Measurements from ENCODE around the gene ERF. TPM values are rescaled to one million over a fixed set of nuclear protein-coding genes. Genes with fewer than 3 reads are reported as not detected.

The ERF gene
- polyA plus RNA-seq, 12 donors: 27.1 to 66.4 (median 32.7) TPM; not detected in 1

- peak; percentile 96 for DNase-seq
Measured at GRCh38 chr19:42217520-42218437, 37.1 kb downstream of the ERF start, which contains the start of gene DEDD2. TSS of gene DEDD2 (minus strand) at chr19:42217677. CDS start at chr19:42217007, 670 bp downstream.

- peak; percentile 25 for DNase-seq
Measured at GRCh38 chr19:42216653-42217519, 38.0 kb downstream of the ERF start.

GRCh38 chr19:42214810-42215485 lies 40.0 kb downstream of the ERF start:
- no peak for DNase-seq

- no peak for DNase-seq
Measured at GRCh38 chr19:42212886-42213285, 42.0 kb downstream of the ERF start.

- DNase-seq: no peak
Measured at GRCh38 chr19:42208612-42209011, 46.3 kb downstream of the ERF start.

- DNase-seq: no peak
Measured at GRCh38 chr19:42207767-42208271, 47.1 kb downstream of the ERF start.

- DNase-seq: no peak
Measured at GRCh38 chr19:42206871-42207755, 47.8 kb downstream of the ERF start.

- no peak for DNase-seq
Measured at GRCh38 chr19:42204664-42205063, 50.3 kb downstream of the ERF start.

GRCh38 chr19:42203700-42204099 lies 51.2 kb downstream of the ERF start:
- no peak for DNase-seq

GRCh38 chr19:42202290-42202880 lies 52.5 kb downstream of the ERF start:
- DNase-seq: no peak

- DNase-seq: no peak
Measured at GRCh38 chr19:42201489-42202289, 53.2 kb downstream of the ERF start.

- no peak for DNase-seq
Measured at GRCh38 chr19:42200116-42200715, 54.7 kb downstream of the ERF start.

GRCh38 chr19:42199440-42200115 lies 55.4 kb downstream of the ERF start:
- no peak for DNase-seq

GRCh38 chr19:42198676-42199439 lies 56.1 kb downstream of the ERF start:
- DNase-seq: no peak

Measured in muscle of arm (tissue), 12 donors.